Mucosa of rectum (tissue), 2 donors: ENCODE measurements around the gene UBE2S.
A peak's percentile ranks its signal among the peaks of the same experiment; 100 is the strongest.
"Not testable (repeated sequence)": the region's sequence is repeated elsewhere in the genome, so short reads cannot be mapped to it uniquely, and the experiment has no call there.

Experiments
- H3K27ac ChIP-seq, 2 donors: one replicate each; pipeline ENCODE4 v1.7.0; 2013; ENCODE audit warnings: inconsistent platforms in 2 of 2, low read depth in 2 of 2, low read length in 2 of 2
- H3K27me3 ChIP-seq, 2 donors: one replicate each; pipeline ENCODE4 v1.7.0; 2013; ENCODE audit warnings: low read length in 2 of 2; ENCODE audit not compliant: control insufficient read depth in 2 of 2, insufficient read depth in 2 of 2
- H3K36me3 ChIP-seq, 2 donors: one replicate each; pipeline ENCODE4 v1.7.0; 2013; ENCODE audit warnings: low read length in 2 of 2; ENCODE audit not compliant: control insufficient read depth in 2 of 2, insufficient read depth in 2 of 2
- H3K4me1 ChIP-seq, 2 donors: one replicate each; pipeline ENCODE4 v1.7.0; 2013; ENCODE audit warnings: low read length in 2 of 2, mild to moderate bottlenecking in 1 of 2; ENCODE audit not compliant: control insufficient read depth in 2 of 2, insufficient read depth in 2 of 2
- H3K4me3 ChIP-seq, 2 donors: one replicate each; pipeline ENCODE4 v1.7.0; 2013; ENCODE audit warnings: low read length in 2 of 2
- H3K9ac ChIP-seq, 2 donors: one replicate each; pipeline ENCODE4 v1.7.0; 2013; ENCODE audit warnings: low read length in 2 of 2, low read depth in 1 of 2, mild to moderate bottlenecking in 1 of 2
- H3K9me3 ChIP-seq, 2 donors: one replicate each; pipeline ENCODE4 v1.7.0; 2013; ENCODE audit warnings: low read length in 2 of 2; ENCODE audit not compliant: control insufficient read depth in 2 of 2
- donor health status: healthy.
- donor health status: Normal muscosa, but diverticular disease.

The UBE2S gene

DNA sequence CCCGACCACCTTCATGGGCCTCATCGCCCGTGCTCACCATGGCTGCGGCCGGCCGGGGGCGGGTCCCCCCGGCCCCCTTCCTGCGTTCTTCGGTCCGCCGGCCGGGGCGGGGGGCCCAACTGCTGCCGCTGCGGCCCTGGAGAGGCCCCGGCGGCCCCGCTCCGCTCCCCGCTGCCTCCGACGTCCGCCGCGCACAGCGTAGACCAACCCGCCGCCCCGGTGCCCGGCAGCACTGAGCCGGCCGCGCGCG is at the start of gene UBE2S:
TSS of gene UBE2S (minus strand) at position 239 of the 250 bp plus-strand sequence. CDS start at position 40, 199 bp downstream.
- Histone ChIP-seq H3K4me1 (peaks cover 13 to 14% of the 10 kb centered on the region in 2 donors), H3K4me3 (peak within 1 kb of the TSS; percentile 60 to 86), H3K9ac (peak within 1 kb of the TSS; percentile 75 to 81), H3K36me3 (peaks cover 2 to 18% of the 10 kb centered on the region in 2 donors), H3K27ac (peak within 1 kb of the TSS; percentile 98)
- not testable (repeated sequence) for H3K27me3 ChIP-seq, H3K9me3 ChIP-seq

DNA sequence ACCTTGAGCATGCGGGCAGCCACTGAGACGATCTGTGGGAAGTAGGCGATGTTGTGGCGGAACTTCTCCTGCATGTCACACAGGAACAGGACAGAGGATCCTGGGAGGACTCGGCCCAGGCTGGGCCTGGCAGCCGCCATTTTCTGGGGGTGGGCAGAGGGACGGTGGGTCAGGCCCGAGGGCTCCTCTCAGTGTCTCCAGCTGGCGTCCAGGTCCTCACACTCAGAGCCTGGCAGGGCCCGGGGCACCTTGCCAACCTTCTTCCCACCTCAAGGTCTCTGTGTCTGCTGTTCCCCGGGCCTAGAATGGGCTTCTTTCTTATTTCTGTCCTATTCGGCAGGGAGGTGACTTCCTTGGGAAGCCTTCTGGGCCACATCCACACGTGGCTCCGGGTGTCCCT is 48.8 kb upstream of the UBE2S start:
- H3K27me3 ChIP-seq = peaks cover 4 to 6% of the 10 kb centered on the region in 2 donors
- H3K9ac ChIP-seq = no peak overlapping the region
- H3K36me3 ChIP-seq = peaks cover 0 to 5% of the 10 kb centered on the region in 2 donors
- H3K9me3 ChIP-seq = no peaks in the 10 kb centered on the region
- no peak overlapping the region for H3K4me3 ChIP-seq
- no peak overlapping the region for H3K27ac ChIP-seq
- H3K4me1 ChIP-seq = peaks cover 0 to 12% of the 10 kb centered on the region in 2 donors

DNA sequence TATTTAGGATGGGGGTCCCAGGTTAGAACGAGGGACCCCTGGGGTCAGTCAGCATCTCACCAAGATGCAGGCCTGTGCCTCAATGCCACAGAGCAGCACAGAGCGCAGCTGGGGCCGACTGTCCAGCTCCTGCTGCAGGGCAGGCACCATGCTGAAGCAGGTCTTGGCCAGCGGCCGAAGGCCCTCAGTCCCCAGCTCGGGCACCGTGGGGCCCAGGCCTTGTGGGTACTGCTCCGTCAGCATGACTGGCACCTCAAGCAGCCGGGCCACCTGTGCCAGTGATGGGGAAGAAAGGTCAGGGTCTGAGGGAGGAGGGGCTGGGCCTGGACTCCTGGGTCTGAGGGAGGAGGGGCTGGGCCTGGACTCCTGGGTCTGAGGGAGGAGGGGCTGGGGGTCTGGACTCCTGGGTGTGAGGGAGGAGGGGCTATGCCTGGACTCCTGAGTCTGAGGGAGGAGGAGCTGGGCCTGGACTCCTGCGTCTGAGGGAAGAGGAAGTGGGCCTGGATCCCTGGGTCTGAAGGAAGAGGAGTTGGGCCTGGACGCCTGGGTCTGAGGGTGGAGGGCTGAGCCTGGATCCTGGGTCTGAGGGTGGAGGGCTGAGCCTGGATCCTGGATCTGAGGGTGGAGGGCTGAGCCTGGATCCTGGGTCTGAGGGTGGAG is 48.1 kb upstream of the UBE2S start:
- Histone ChIP-seq H3K4me3 (no peak overlapping the region), H3K9ac (no peak overlapping the region), H3K36me3 (peaks cover 0 to 5% of the 10 kb centered on the region in 2 donors), H3K27me3 (peaks cover 6 to 7% of the 10 kb centered on the region in 2 donors), H3K27ac (no peak overlapping the region), H3K4me1 (peaks cover 0 to 6% of the 10 kb centered on the region in 2 donors), H3K9me3 (no peaks in the 10 kb centered on the region)

DNA sequence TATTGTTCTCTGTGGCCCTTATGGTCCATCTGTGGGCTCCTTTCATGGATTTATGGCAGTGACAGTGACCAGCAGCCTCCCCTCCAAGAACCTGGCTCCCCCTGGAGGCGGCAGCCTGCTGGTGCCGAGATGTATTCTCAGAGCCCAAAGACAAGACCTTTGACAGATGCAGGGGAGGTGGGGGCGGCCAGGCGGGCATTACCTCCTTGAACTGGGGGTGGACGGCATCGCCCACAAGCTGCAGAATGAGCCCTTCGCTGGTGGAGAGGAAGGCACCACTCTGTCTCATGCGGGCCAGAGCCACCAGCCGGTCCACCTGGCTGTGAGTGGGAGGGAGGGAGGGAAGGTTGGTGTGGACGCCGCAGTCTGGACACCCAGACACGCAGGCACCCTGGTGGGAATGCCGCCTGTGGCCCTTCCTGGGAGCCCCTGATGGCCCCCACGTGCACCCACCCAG is 47.2 kb upstream of the UBE2S start:
- no peaks in the 10 kb centered on the region for H3K9me3 ChIP-seq
- no peak overlapping the region for H3K9ac ChIP-seq
- no peak overlapping the region for H3K27ac ChIP-seq
- no peak overlapping the region for H3K4me3 ChIP-seq
- H3K4me1 ChIP-seq = peaks cover 0 to 2% of the 10 kb centered on the region in 2 donors
- H3K36me3 ChIP-seq = peaks cover 0 to 5% of the 10 kb centered on the region in 2 donors
- H3K27me3 ChIP-seq = peaks cover 7 to 10% of the 10 kb centered on the region in 2 donors

DNA sequence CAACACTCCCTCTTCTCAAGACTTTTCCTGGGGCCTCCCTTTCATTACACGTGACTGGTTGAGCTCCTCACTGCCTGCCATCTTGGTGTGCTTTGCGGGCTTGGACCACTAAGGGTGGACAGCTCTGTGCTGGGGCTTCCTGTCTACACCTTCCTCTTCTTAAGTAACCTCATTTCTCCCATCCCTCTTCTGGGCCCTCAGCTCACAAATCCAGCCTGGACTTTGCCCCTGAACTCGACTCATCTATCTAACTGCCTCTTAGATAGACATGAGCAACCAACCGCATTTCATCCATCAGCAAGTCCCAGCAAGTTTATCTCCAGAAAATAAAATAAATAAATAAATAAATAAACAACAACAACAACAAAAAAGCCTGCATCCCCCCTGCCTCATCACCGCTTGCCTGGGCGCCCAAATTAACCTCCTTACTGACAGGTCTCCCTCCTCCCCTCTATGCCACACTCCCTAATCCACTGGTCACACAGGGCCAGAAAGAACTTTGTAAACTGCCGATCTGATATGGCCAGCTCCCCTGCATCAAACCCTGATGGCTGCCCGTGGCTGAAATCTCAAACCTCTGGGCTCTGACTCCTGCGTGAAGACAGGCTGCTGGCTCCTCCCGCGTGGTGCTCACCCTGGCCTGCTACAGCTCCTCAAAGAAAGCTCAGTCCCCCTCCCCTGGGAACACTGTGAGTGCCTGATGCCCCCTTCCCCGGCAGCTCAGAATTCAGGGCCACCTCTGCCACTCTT is 46.1 kb upstream of the UBE2S start:
- no peak overlapping the region for H3K4me3 ChIP-seq
- peaks cover 0 to 5% of the 10 kb centered on the region in 2 donors for H3K36me3 ChIP-seq
- no peak overlapping the region for H3K9ac ChIP-seq
- peaks cover 12 to 15% of the 10 kb centered on the region in 2 donors for H3K27me3 ChIP-seq
- no peaks in the 10 kb centered on the region for H3K9me3 ChIP-seq
- no peak overlapping the region for H3K27ac ChIP-seq
- no peaks in the 10 kb centered on the region for H3K4me1 ChIP-seq

DNA sequence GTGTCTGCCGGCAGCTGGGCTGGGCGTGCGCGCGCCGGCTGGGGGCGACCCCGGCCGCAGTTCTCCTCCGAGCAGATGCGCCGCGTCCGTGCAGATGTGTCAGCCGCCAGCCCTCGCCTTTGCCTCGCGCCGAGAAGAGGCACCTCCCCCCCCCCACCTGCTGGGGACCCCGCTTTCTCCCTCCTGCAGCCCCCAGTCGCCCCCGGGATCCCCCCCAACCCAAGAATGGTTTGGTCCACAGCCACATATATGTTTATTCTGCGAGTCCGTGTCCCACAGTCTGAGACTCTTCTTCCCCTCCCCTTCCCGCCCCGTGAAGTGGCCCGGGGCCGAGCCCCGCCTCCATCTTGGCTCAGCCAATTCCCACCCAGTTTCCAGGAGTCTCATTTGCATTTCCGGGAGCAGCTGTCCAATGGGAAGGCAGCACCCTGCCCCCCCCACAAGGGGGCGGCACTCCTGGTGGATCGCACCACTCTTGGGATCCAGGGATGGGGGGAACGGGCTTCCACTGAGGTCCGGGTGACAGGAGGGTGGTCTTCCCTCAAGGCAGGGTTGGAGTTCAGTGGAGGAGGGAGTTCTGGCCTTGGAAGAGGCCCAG is 45.3 kb upstream of the UBE2S start:
- no peaks in the 10 kb centered on the region for H3K9me3 ChIP-seq
- H3K27me3 ChIP-seq = peaks cover 12 to 15% of the 10 kb centered on the region in 2 donors
- no peak overlapping the region for H3K4me3 ChIP-seq
- H3K27ac ChIP-seq = no peak overlapping the region
- peaks cover 0 to 5% of the 10 kb centered on the region in 2 donors for H3K36me3 ChIP-seq
- H3K9ac ChIP-seq = no peak overlapping the region
- no peaks in the 10 kb centered on the region for H3K4me1 ChIP-seq

DNA sequence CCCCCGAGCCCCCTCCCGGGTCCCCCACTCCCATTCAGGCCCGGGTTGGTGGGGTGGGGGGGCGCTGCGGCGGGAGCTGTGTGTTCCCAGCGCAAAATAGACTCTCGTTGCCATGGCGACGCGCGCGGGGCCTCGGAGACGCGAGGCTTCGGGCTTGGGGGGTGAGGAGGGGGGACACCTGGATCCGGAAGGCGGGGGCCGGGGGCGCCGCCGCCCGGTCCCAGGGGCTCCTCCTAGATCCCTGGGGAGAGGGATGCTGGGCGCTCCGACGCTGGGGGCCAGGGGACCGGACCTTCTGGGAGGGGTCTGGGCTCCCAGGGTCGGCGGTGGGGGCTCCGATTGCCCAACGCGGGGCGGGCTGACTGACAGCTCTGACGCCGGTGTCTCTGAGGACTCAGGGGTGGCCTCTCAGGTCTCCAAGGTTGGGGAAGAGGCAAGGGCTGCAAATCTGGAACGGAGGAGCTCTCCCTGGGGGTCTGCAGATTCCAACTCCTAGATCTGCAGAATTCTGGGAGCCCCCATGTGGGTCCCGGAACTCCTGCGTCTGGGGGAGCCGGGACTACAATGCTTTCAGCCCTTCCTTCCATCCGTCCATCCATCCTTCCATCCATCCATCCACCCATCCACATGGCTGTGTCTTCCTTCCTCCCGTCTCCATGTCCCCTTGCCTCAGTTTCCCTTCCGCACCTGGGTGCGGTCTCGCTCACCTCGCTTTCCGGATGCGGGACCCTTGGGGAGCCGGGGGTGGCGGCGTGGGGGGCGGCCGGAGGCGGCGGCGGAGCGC is 44.6 kb upstream of the UBE2S start:
- H3K27me3 ChIP-seq = peaks cover 15% of the 10 kb centered on the region in 2 donors
- H3K4me3 ChIP-seq = no peak overlapping the region
- H3K4me1 ChIP-seq = no peaks in the 10 kb centered on the region
- H3K9me3 ChIP-seq = no peaks in the 10 kb centered on the region
- peaks cover 0 to 5% of the 10 kb centered on the region in 2 donors for H3K36me3 ChIP-seq
- H3K9ac ChIP-seq = no peak overlapping the region
- no peak overlapping the region for H3K27ac ChIP-seq

DNA sequence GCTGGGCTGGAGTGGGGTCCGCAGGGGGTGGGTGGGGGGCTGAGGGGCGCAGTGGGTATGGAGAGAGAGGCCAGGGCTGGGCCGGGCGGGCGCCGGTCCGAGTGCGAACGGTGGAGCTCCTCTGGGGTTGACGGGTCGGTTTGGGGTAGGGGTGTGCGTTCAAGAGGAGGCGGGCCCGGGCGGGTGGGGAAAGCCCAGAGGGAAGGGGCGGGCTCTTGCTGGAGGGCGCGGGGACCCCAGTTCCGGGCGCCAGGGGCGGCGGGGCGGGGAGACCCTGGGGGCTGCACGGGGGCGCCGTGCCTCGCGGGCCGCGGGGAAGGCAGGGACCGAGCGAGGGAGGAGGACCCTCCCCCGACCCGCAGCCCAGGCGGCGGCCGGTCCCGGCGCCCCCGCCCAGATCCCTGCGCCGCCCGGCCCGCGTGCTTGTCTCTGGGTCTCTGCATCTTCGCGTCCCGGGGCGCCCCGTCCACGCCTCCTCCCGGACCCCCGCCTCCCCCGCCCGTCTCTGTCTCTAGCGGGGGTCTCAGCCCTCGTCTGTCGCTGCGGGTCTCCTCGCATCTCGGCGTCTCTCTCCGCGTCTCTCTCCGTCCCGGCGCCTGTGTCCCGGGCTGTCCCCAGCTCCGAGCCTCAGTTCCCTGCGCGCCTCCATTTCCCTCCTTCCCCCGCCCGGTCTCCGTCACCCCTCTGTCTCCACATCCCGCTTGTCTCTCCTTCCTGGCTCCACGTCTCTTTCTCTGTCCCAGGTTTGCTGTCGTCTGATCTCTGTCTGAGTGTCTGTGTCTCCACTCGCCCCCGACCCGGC is 43.8 kb upstream of the UBE2S start:
- Histone ChIP-seq H3K9ac (no peak overlapping the region), H3K4me3 (no peak overlapping the region), H3K9me3 (no peaks in the 10 kb centered on the region), H3K4me1 (no peaks in the 10 kb centered on the region), H3K27me3 (peaks cover 15% of the 10 kb centered on the region in 2 donors), H3K27ac (no peak overlapping the region), H3K36me3 (peaks cover 0 to 2% of the 10 kb centered on the region in 2 donors)

DNA sequence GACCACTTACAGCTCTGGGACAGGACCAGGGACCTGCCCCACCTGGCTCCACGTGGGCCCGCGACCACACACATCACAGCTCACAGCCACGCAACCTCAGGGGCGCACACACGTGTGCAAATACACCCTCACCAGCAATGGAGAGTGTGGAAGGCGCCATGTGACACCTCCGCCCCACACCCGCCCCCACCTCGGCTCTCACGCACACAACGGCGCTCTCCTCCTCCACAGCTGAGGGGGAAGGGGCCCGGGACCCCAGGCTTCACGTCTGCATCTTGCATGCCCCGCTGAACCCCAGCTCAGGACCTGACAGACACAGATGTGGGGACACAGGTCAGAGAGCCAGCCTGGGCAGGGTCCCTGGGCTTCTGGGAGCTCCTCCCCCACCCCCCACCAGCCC is 41.9 kb upstream of the UBE2S start:
- Histone ChIP-seq H3K27ac (no peak overlapping the region), H3K4me1 (no peaks in the 10 kb centered on the region), H3K9me3 (no peaks in the 10 kb centered on the region), H3K27me3 (peaks cover 18 to 24% of the 10 kb centered on the region in 2 donors), H3K4me3 (no peak overlapping the region), H3K9ac (no peak overlapping the region), H3K36me3 (no peaks in the 10 kb centered on the region)
